GM12872 (cell line): ENCODE measurements around the gene CLCA2.

ENCODE experiments used
- TF ChIP-seq, protein P1 (sequence below): IDR thresholded peaks from 3 replicates; pipeline ENCODE4 v1.5.1; 2011; ENCODE audit warnings: low read depth, mild to moderate bottlenecking, low read length, moderate library complexity; ENCODE audit not compliant: insufficient read depth

CLCA2 gene

GRCh38 chr1:86387916-86388627, 35.9 kb upstream of the CLCA2 start:
- TF ChIP-seq, protein P1, sequence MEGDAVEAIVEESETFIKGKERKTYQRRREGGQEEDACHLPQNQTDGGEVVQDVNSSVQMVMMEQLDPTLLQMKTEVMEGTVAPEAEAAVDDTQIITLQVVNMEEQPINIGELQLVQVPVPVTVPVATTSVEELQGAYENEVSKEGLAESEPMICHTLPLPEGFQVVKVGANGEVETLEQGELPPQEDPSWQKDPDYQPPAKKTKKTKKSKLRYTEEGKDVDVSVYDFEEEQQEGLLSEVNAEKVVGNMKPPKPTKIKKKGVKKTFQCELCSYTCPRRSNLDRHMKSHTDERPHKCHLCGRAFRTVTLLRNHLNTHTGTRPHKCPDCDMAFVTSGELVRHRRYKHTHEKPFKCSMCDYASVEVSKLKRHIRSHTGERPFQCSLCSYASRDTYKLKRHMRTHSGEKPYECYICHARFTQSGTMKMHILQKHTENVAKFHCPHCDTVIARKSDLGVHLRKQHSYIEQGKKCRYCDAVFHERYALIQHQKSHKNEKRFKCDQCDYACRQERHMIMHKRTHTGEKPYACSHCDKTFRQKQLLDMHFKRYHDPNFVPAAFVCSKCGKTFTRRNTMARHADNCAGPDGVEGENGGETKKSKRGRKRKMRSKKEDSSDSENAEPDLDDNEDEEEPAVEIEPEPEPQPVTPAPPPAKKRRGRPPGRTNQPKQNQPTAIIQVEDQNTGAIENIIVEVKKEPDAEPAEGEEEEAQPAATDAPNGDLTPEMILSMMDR = no peak

DNA sequence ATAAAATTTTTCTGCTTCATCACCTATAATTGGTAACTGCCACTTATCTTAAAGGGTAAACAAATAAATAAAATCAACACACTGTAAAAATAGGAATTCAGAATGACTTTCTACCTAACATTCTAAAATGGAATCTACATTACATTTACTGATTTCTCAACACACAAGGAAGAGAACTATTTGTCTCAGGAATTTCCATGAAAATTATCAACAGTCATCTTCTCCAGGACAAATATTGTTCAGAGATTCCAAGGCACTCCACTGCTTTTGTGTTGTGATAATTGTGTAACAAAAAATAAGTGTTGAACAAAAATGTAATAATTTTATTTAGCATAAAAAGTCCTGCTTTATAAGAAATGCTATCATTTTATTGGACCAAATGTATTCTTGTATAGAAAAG, 35.2 kb upstream of the CLCA2 start:
- TF ChIP-seq, protein P1 = no peak

DNA sequence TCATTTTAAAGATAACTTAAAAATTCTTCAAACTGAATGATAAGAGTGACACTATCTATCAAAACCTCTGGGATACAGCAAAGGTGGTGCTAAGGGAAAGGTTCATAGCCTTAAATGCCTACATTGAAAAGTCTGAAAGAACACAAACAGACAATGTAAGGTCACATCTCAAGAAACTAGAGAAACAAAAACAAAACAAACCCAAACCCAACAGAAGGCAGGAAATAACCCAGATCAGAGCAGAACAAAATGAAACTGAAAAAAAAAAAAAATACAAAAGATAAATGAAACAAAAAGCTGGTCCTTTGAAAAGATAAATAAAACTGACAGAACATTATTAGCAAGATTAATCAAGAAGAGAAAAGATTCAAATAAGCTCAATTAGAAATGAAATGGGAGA, 34.7 kb upstream of the CLCA2 start:
- TF ChIP-seq, protein P1 = no peak

DNA sequence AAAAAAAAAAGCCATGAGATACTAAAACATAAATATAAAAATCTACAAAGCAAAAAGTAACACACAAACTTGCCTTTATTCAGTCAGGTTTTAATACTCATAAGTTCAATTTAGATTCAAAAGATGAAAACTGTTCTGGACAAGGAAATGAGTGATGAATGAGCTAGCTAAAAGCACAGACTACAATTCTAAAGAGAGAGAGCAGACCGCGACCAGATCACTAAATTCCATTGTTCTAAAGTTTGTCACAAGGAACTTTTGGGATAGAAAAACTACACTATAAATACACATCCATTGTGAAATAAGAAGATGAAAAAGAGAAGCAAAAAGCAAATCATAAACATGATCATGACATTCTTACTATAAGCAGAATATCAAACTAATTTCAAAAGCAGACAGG, 29.6 kb upstream of the CLCA2 start:
- TF ChIP-seq, protein P1 = no peak

GRCh38 chr1:86395751-86396497, 28.0 kb upstream of the CLCA2 start, which contains the start of gene ODF2L:
Gene ODF2L, minus strand, starts transcription at chr1:86396323. Its CDS starts 9,296 bp downstream, at chr1:86387027.
- TF ChIP-seq, protein P1 = no peak

DNA sequence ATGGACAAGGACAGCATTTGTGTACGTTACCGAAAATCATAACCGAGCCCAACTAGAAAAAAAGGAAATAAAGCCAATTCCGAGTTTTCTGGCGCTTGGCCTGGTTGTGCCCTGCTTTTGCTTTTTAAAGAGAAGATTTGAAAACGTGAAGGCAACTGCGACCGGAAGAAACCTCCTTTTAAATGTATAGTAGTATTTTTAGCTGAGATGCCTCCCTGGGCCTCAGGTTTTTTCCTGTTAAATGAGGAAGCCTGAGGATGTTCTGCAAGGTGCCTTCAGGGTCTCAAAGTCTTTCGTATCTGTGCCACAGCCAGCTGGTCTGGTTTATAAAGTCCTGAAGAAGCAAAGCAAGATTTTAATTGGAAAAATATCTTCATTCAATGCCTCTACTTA, 27.5 kb upstream of the CLCA2 start:
- TF ChIP-seq, protein P1 = no peak

- TF ChIP-seq, protein P1 = no peak
Measured at GRCh38 chr1:86409416-86410021, 14.5 kb upstream of the CLCA2 start.
